ENCODE measurements around the gene CPXM1.

Gene CPXM1

DNA sequence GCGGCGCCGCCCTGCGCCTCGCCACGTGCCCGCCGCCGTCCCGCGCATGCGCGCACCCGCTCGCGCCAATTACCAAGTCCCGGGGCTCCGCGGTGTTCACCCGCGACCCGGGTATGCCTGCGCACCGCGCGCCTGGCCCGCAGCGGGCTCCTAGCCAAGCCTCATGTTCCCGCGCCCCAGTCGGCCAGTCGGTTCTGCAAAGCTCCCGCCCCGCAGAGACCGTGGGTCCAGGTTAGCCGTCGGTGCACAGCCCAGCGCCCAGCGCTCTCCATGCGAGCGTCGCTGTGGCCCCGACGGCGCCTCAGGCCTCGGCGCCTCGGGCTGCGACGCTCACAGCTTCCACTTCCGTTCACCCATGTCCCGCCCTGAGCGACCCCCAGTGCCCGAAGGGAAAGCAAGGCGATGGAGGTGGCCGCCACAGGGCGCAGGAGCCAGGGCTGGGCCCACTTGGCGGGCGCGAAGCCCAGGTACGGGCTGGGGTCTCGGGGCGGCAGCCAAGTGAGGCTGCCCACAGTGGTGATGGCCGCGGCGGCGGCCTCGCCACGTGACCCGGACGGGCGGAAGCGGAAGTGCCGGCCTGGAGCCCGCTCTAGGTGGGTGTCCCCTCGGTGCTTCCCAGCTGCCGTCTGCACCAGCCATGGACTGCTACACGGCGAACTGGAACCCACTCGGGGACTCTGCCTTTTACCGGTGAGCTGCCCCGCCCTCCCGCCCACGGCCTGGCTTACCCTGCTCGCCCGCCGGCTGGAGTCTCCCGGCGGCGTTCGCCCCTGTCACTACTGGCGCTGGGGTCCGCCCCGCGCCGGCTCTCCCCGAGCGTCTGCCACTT is 39.9 kb upstream of the CPXM1 start, which contains the start of the genes PCED1A and VPS16:
PCED1A (minus strand) TSS at position 518 of the 829 bp plus-strand sequence. CDS start 743 bp downstream, outside the sequence.
VPS16 (plus strand) TSS at position 608 of the 829 bp plus-strand sequence; CDS start at position 638, 30 bp downstream.
- H3F3A ChIP-seq (ENCODE audit: low read depth): no peaks in the 10 kb centered on the region

GRCh38 chr20:2839732-2840137 is 39.3 kb upstream of the CPXM1 start:
- TF ChIP-seq EZH2phosphoT487 (IDR thresholded peaks at IDR 0.05; ENCODE audit: borderline replicate concordance): no peak
- TF ChIP-seq, protein P1, sequence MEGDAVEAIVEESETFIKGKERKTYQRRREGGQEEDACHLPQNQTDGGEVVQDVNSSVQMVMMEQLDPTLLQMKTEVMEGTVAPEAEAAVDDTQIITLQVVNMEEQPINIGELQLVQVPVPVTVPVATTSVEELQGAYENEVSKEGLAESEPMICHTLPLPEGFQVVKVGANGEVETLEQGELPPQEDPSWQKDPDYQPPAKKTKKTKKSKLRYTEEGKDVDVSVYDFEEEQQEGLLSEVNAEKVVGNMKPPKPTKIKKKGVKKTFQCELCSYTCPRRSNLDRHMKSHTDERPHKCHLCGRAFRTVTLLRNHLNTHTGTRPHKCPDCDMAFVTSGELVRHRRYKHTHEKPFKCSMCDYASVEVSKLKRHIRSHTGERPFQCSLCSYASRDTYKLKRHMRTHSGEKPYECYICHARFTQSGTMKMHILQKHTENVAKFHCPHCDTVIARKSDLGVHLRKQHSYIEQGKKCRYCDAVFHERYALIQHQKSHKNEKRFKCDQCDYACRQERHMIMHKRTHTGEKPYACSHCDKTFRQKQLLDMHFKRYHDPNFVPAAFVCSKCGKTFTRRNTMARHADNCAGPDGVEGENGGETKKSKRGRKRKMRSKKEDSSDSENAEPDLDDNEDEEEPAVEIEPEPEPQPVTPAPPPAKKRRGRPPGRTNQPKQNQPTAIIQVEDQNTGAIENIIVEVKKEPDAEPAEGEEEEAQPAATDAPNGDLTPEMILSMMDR (conservative IDR thresholded peaks at IDR 0.05; ENCODE audit: low read length): no peak
- no peaks in the 10 kb centered on the region for H3K27me3 ChIP-seq (ENCODE audit: insufficient read depth, low read length, poor library complexity, severe bottlenecking)
- no peaks in the 10 kb centered on the region for H4K20me1 ChIP-seq (ENCODE audit: insufficient read depth, low read length, poor library complexity, severe bottlenecking)
- H3K9me3 ChIP-seq (ENCODE audit: insufficient read depth, low read depth, low read length): no peaks in the 10 kb centered on the region
- H3K4me3 ChIP-seq (ENCODE audit: low read length, poor library complexity, severe bottlenecking): peak overlapping the region; percentile 93
- no peaks in the 10 kb centered on the region for H3K36me3 ChIP-seq (ENCODE audit: insufficient read depth, low read length)
- peaks cover 30% of the 10 kb centered on the region; the same call in 1 of the 2 replicates for H3K79me2 ChIP-seq (ENCODE audit: insufficient read depth, low read length)
- no peak overlapping the region for H2AFZ ChIP-seq (ENCODE audit: low read length)
- H3K9me2 ChIP-seq (replicated peaks; ENCODE audit: low read depth, low read length): no peaks in the 10 kb centered on the region
- H3K4me2 ChIP-seq (ENCODE audit: low read depth, low read length, poor library complexity, severe bottlenecking): peak overlapping the region; percentile 90
- no peaks in the 10 kb centered on the region for H3F3A ChIP-seq (ENCODE audit: low read depth)
- peaks cover 33% of the 10 kb centered on the region for H3K4me1 ChIP-seq (ENCODE audit: insufficient read depth, low read length, poor library complexity, severe bottlenecking)
- H3K9ac ChIP-seq (ENCODE audit: low read depth, low read length, poor library complexity, severe bottlenecking): peak overlapping the region; percentile 85

More for the DNA sequence above, 39.9 kb upstream of the CPXM1 start, which contains the start of the genes PCED1A and VPS16:
- peak within 1 kb of the TSS; percentile 99 for H2AFZ ChIP-seq (ENCODE audit: low read length)
- peaks cover 33% of the 10 kb centered on the region for H3K4me1 ChIP-seq (ENCODE audit: insufficient read depth, low read length, poor library complexity, severe bottlenecking)
- peak within 1 kb of the TSS; percentile 85 for H3K9ac ChIP-seq (ENCODE audit: low read depth, low read length, poor library complexity, severe bottlenecking)
- peaks cover 30% of the 10 kb centered on the region; the same call in 1 of the 2 replicates for H3K79me2 ChIP-seq (ENCODE audit: insufficient read depth, low read length)
- no peaks in the 10 kb centered on the region for H3K9me3 ChIP-seq (ENCODE audit: insufficient read depth, low read depth, low read length)
- TF ChIP-seq, protein P1 (conservative IDR thresholded peaks at IDR 0.05; ENCODE audit: low read length): no peak
- TF ChIP-seq EZH2phosphoT487 (IDR thresholded peaks at IDR 0.05; ENCODE audit: borderline replicate concordance): no peak
- H3K9me2 ChIP-seq (replicated peaks; ENCODE audit: low read depth, low read length): no peaks in the 10 kb centered on the region
- H4K20me1 ChIP-seq (ENCODE audit: insufficient read depth, low read length, poor library complexity, severe bottlenecking): no peaks in the 10 kb centered on the region
- H3K4me3 ChIP-seq (ENCODE audit: low read length, poor library complexity, severe bottlenecking): peak within 1 kb of the TSS; percentile 93
- no peaks in the 10 kb centered on the region for H3K36me3 ChIP-seq (ENCODE audit: insufficient read depth, low read length)
- peak within 1 kb of the TSS; percentile 90 for H3K4me2 ChIP-seq (ENCODE audit: low read depth, low read length, poor library complexity, severe bottlenecking)
- no peaks in the 10 kb centered on the region for H3K27me3 ChIP-seq (ENCODE audit: insufficient read depth, low read length, poor library complexity, severe bottlenecking)

GRCh38 chr20:2838847-2839671 is 38.6 kb upstream of the CPXM1 start:
- peaks cover 27% of the 10 kb centered on the region for H3K4me1 ChIP-seq (ENCODE audit: insufficient read depth, low read length, poor library complexity, severe bottlenecking)
- H3K4me2 ChIP-seq (ENCODE audit: low read depth, low read length, poor library complexity, severe bottlenecking): peak overlapping the region; percentile 90
- no peaks in the 10 kb centered on the region for H3F3A ChIP-seq (ENCODE audit: low read depth)
- H4K20me1 ChIP-seq (ENCODE audit: insufficient read depth, low read length, poor library complexity, severe bottlenecking): no peaks in the 10 kb centered on the region
- no peak overlapping the region for H2AFZ ChIP-seq (ENCODE audit: low read length)
- H3K9me3 ChIP-seq (ENCODE audit: insufficient read depth, low read depth, low read length): no peaks in the 10 kb centered on the region
- peaks cover 30% of the 10 kb centered on the region; the same call in 1 of the 2 replicates for H3K79me2 ChIP-seq (ENCODE audit: insufficient read depth, low read length)
- TF ChIP-seq, protein P1 (conservative IDR thresholded peaks at IDR 0.05; ENCODE audit: low read length): no peak
- TF ChIP-seq EZH2phosphoT487 (IDR thresholded peaks at IDR 0.05; ENCODE audit: borderline replicate concordance): no peak
- H3K27me3 ChIP-seq (ENCODE audit: insufficient read depth, low read length, poor library complexity, severe bottlenecking): no peaks in the 10 kb centered on the region
- peak overlapping the region; percentile 85 for H3K9ac ChIP-seq (ENCODE audit: low read depth, low read length, poor library complexity, severe bottlenecking)
- no peaks in the 10 kb centered on the region for H3K9me2 ChIP-seq (replicated peaks; ENCODE audit: low read depth, low read length)
- peak overlapping the region; percentile 93 for H3K4me3 ChIP-seq (ENCODE audit: low read length, poor library complexity, severe bottlenecking)
- H3K36me3 ChIP-seq (ENCODE audit: insufficient read depth, low read length): no peaks in the 10 kb centered on the region

Data from Loucy (cell line).